Measurements from ENCODE around the gene WDR54.

- TF ChIP-seq POLR2AphosphoS5 (IDR thresholded peaks at IDR 0.05; ENCODE audit: borderline replicate concordance, low read depth, low read length), result no peak
- no peak for TF ChIP-seq EZH2 (IDR thresholded peaks at IDR 0.05)
Measured at GRCh38 chr2:74373985-74374384, 47.5 kb upstream of the WDR54 start.

Measured in SK-N-MC (cell line).